HG03196 (cell line): Measurements from ENCODE around the gene PABPC4L.
"Not testable (repeated sequence)": the region's sequence is repeated elsewhere in the genome, so short reads cannot be mapped to it uniquely, and the experiment has no call there.

Source experiments
- ATAC-seq: cut with Tn5 transposase; IDR thresholded peaks from one replicate; pipeline ENCODE4 v1.9.1; 2021; ENCODE audit not compliant: unreplicated experiment

The PABPC4L gene

GRCh38 chr4:134201216-134202161 is at the start of gene PABPC4L:
Gene PABPC4L, minus strand, starts transcription at chr4:134201789. Its CDS starts 770 bp downstream, at chr4:134201019.
- ATAC-seq = no peak

- no peak for ATAC-seq
These were observed 49.7 kb upstream of the PABPC4L start for GRCh38 chr4:134251322-134251721.

GRCh38 chr4:134243742-134244713 is 42.4 kb upstream of the PABPC4L start:
- ATAC-seq = no peak

GRCh38 chr4:134219043-134219442 is 17.5 kb upstream of the PABPC4L start:
- ATAC-seq = no peak

GRCh38 chr4:134216411-134216810 is 14.8 kb upstream of the PABPC4L start:
- ATAC-seq = no peak

GRCh38 chr4:134215620-134216344 is 14.2 kb upstream of the PABPC4L start:
- ATAC-seq = no peak

GRCh38 chr4:134207955-134208354 is 6.4 kb upstream of the PABPC4L start:
- not testable (repeated sequence) for ATAC-seq

GRCh38 chr4:134202166-134202956 is 772 bp upstream of the PABPC4L start:
- ATAC-seq = no peak

GRCh38 chr4:134200811-134201215 is 776 bp downstream of the PABPC4L start:
- ATAC-seq = no peak

- ATAC-seq = no peak
These were observed 11.6 kb downstream of the PABPC4L start for GRCh38 chr4:134189949-134190348.

- ATAC-seq = no peak
These were observed 12.1 kb downstream of the PABPC4L start for GRCh38 chr4:134189480-134189879.

GRCh38 chr4:134178706-134179105 is 22.9 kb downstream of the PABPC4L start:
- ATAC-seq = no peak

GRCh38 chr4:134174271-134174670 is 27.3 kb downstream of the PABPC4L start:
- ATAC-seq = no peak

- no peak for ATAC-seq
These were observed 41.4 kb downstream of the PABPC4L start for GRCh38 chr4:134160211-134160610.

- ATAC-seq = no peak
These were observed 47.5 kb downstream of the PABPC4L start for GRCh38 chr4:134154097-134154496.

GRCh38 chr4:134147941-134148340 is 53.6 kb downstream of the PABPC4L start:
- no peak for ATAC-seq
